NT2/D1 (cell line): ENCODE results near the gene TSPOAP1.

Source experiments
- YY1 ChIP-seq: IDR thresholded peaks from 2 replicates; pipeline ENCODE4 v1.6.1; 2011; ENCODE audit not compliant: insufficient read length, insufficient read depth
- ZNF274 ChIP-seq: IDR thresholded peaks from 2 replicates; pipeline ENCODE4 v1.6.1; 2011; ENCODE audit warnings: mild to moderate bottlenecking, low read depth, low read length

DNA sequence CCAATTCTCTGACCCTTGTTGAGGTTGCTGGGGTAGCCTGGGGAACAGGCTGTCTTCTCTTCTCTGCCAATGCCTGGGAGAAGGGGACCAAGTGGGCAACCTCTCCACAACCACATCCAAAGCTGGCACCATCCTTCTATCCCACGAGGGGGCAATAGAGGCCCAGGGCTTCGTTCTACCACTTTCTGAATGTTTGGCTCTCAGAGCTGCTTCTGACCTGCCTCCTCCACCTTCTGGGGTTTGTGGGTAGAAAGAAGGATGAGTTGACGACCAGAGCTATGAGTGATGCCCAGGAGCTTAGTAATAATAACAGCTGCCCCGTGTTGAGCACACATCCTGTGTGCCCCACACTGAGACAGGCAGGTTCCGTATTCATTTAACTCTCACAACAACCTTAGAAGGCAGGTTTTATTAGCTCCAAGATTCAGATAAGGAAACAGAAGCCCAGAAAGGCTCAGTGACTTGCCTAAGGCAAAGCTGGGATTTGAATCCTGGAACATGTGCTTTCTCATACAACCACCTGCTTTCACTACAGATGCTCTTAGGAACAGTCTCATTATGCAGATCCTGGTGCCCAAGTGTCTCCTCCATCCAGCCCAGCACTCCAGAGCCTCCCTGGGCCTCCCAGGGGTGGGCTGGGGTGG, 11.1 kb downstream of the TSPOAP1 start:
- TF ChIP-seq ZNF274 = no peak
- no peak for TF ChIP-seq YY1
